ENCODE results near the gene KAT2A.
"Not testable (repeated sequence)": the region's sequence is repeated elsewhere in the genome, so short reads cannot be mapped to it uniquely, and the experiment has no call there.

The KAT2A gene

DNA sequence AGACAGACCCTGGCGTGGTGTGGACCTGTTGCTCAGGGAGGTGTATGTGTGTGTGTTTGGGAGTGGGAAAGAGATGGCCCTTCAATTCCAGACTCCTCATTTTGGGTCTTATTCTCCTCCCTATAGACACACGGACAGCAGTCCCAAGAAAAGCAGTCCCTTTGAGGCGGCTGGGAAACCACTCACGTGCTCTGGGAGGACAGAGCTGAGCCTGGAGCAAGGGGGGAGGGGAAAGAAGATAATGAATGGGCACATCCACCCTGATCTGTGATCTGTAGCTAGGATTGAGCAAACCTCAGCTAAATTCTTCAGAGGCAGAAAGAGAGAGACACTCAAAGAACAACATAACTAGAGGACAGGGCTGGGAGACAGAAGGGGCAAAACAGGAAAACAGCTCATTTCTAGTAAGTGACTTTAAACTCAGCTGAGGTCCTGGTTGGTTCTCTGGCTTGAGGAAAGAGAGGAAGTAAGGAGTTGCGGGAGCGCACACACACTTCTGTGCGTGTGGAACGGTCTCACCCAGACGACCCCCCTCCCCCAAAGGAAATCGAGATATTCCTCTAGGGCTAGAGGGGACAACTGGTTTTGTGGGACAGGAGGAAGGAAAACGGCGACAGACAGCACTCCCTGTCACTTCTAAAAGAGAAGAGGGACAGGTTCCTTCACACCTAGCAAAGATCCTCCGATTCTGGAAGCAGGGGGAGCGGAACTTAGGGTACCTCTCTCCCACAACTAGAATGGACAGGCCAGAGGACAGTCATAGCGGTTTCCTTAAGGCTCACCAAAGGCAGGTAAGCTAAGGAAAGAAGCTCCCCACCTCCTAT lies 33.0 kb upstream of the KAT2A start:
- CTCF ChIA-PET = interaction anchor here (0.9 to 2.5 kb wide), 7 partner anchors 11 to 135 kb away, joined by 3 to 13 read pairs (median 3); no protein-coding TSS in a partner anchor
- POLR2A ChIA-PET = interaction anchor here (0.6 to 1.6 kb wide), 2 partner anchors 11 to 244 kb away, joined by 3 to 8 read pairs; no protein-coding TSS in a partner anchor
- peak overlapping the region; percentile 89 for H3K4me3 ChIP-seq (ENCODE audit: low read depth, low read length)
- TF ChIP-seq, protein P1, sequence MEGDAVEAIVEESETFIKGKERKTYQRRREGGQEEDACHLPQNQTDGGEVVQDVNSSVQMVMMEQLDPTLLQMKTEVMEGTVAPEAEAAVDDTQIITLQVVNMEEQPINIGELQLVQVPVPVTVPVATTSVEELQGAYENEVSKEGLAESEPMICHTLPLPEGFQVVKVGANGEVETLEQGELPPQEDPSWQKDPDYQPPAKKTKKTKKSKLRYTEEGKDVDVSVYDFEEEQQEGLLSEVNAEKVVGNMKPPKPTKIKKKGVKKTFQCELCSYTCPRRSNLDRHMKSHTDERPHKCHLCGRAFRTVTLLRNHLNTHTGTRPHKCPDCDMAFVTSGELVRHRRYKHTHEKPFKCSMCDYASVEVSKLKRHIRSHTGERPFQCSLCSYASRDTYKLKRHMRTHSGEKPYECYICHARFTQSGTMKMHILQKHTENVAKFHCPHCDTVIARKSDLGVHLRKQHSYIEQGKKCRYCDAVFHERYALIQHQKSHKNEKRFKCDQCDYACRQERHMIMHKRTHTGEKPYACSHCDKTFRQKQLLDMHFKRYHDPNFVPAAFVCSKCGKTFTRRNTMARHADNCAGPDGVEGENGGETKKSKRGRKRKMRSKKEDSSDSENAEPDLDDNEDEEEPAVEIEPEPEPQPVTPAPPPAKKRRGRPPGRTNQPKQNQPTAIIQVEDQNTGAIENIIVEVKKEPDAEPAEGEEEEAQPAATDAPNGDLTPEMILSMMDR (IDR thresholded peaks at IDR 0.05; ENCODE audit: insufficient read depth, low read length, missing control alignments) = no peak
- DNase-seq (ENCODE audit: low read depth, low spot score) = no peak

DNA sequence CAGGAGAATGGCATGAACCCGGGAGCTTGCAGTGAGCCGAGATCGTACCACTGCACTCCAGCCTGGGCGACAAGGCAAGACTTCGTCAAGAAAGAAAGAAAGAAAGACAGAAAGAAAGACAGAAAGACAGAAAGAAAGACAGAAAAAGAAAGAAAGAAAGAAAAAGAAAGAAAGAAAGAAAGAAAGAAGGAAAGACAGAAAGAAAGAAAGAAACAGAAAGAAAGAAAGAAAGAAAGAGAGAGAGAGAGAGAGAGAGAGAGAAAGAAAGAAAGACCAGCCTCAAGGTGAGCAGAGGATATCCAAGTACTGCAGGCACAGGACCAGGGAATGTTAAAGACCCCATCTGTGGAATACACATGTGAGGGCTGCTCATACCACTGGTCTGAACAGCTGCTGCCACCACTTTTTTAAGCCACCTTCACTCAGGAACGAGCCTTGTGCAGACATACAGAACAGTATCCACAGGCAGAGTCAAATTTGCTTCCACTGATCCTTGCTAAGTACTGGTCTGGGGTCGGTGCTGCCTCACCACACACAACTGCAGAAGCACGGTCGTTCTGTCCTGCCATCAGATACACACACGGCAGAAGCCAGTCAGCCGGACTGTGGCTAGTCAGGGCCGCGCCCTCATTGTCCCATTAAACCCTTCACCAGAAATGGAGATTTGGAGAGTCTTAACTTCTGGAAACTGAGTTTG lies 25.9 kb upstream of the KAT2A start:
- ChIA-PET CTCF (no interaction called here), POLR2A (no interaction called here)
- H3K4me3 ChIP-seq (ENCODE audit: low read depth, low read length) = no peak overlapping the region
- TF ChIP-seq, protein P1 (IDR thresholded peaks at IDR 0.05; ENCODE audit: insufficient read depth, low read length, missing control alignments) = no peak
- DNase-seq (ENCODE audit: low read depth, low spot score) = no peak

GRCh38 chr17:42143138-42143537 lies 22.0 kb upstream of the KAT2A start:
- DNase-seq (ENCODE audit: low read depth, low spot score); H3K4me3 ChIP-seq (ENCODE audit: low read depth, low read length): not testable (repeated sequence)
- ChIA-PET POLR2A (interaction anchor here (1.2 to 2.4 kb wide), 2 partner anchors 11 to 134 kb away, joined by 3 to 8 read pairs; no protein-coding TSS in a partner anchor), CTCF (interaction anchor here (0.6 to 2.4 kb wide), 9 partner anchors 8 to 123 kb away, joined by 3 to 13 read pairs (median 3); partner anchors contain the start of genes HSPB9 and NKIRAS2)

DNA sequence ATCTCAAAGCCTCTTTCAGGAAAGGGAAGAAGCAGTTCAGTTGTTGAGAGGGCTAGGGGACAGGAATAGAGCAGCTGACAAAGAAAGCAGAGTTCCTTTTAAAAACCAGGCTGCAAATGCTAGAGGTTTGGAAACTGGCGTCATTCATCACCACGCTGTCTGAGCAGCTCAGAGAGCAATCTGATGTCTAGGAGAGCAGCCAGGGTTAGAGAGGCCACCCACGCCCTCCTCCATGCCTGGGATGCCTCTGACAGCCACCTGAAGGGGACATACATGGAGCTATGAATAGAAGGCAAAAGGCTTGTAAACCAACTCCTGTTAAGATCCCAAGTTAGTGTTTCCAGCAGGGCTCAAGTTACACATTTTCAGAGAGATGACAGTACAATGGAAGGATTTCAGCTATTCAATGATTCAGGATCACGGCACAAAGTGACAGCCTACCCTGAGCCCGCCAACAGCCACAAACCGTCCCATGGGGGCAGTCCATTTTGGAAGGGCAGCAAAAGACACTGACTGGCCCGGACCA lies 21.3 kb upstream of the KAT2A start:
- ChIA-PET POLR2A (interaction anchor here (1.2 to 2.4 kb wide), 2 partner anchors 11 to 135 kb away, joined by 3 to 8 read pairs; no protein-coding TSS in a partner anchor), CTCF (interaction anchor here (0.6 to 2.4 kb wide), 10 partner anchors 9 to 125 kb away, joined by 3 to 13 read pairs (median 3); partner anchors contain the start of genes DNAJC7, HSPB9 and NKIRAS2)
- peak; percentile 56 for DNase-seq (ENCODE audit: low read depth, low spot score)

DNA sequence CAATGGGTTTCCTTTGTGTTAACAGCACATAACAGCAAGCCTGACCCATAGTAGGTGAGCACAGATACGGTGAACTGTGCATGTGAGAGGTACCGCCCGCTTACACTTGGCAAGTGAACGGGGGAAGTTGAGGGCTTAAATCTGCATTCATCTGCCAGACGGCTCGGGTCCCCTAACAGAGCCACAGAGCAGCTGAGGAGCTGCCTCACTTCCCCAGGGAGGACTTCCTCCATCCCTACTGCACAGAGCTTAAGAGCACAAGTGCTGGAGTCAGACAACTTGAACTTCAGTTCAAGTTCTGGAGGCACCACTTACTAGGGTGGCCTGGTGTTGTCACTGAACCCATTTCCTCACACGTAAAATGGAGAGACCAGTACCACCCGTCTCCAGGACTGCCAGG lies 20.2 kb upstream of the KAT2A start:
- ChIA-PET POLR2A (interaction anchor here (2.4 kb wide), 1 partner anchor 12 kb away, joined by 8 read pairs; no protein-coding TSS in a partner anchor), CTCF (no interaction called here)
- TF ChIP-seq, protein P1 (IDR thresholded peaks at IDR 0.05; ENCODE audit: insufficient read depth, low read length, missing control alignments) = no peak
- H3K4me3 ChIP-seq (ENCODE audit: low read depth, low read length) = no peak overlapping the region
- DNase-seq (ENCODE audit: low read depth, low spot score) = no peak

More for the DNA sequence above, 21.3 kb upstream of the KAT2A start:
- H3K4me3 ChIP-seq (ENCODE audit: low read depth, low read length) = no peak overlapping the region
- TF ChIP-seq, protein P1 (IDR thresholded peaks at IDR 0.05; ENCODE audit: insufficient read depth, low read length, missing control alignments) = no peak

GRCh38 chr17:42140690-42141089 lies 19.5 kb upstream of the KAT2A start:
- H3K4me3 ChIP-seq (ENCODE audit: low read depth, low read length); POLR2A ChIA-PET; DNase-seq (ENCODE audit: low read depth, low spot score): not testable (repeated sequence)
- CTCF ChIA-PET = interaction anchor here (1.0 to 2.3 kb wide), 2 partner anchors 13 to 387 kb away, joined by 3 to 5 read pairs; no protein-coding TSS in a partner anchor

Measured in AG04449 (cell line).